ENCODE data around the gene LRRC28. TPM values are rescaled to one million over a fixed set of nuclear protein-coding genes. Genes with fewer than 3 reads are reported as not detected.

The LRRC28 gene
- total RNA-seq, 4 donors from 2014 or later: 56.5 to 82.7 (median 64.2) TPM

GRCh38 chr15:99267957-99268356, 16.7 kb downstream of the LRRC28 start:
- H3K36me3 ChIP-seq: no peaks in the 10 kb centered on the region
- no peak for DNase-seq
- H3K4me1 ChIP-seq: peaks cover 0 to 18% (median 2%) of the 10 kb centered on the region in 4 donors
- H3K4me3 ChIP-seq: no peak overlapping the region
- no peaks in the 10 kb centered on the region for H3K9me3 ChIP-seq
- no peak overlapping the region for H3K27ac ChIP-seq
- no peak for TF ChIP-seq POLR2AphosphoS5 (IDR thresholded peaks at IDR 0.05)
- intact Hi-C loops (cut with DNase I; ENCODE audit: low total_unique reads) (no loop called here), in situ Hi-C loops (cut with MboI; ENCODE audit: low pct_ligation_motif_present in 1 of 4, low pct_unique_long_range_greater_than_20kb in 1 of 4, low sequenced_read_pairs in 3 of 4) (loop anchor here in 1 of 4 donors (25.0 kb wide), 1 partner anchor 294 kb away; the partner anchor contains the start of gene MEF2A)
- H3K27me3 ChIP-seq: no peaks in the 10 kb centered on the region
- WGBS, 2 donors (ENCODE audit: low coverage in 1 of 2): 63 to 71% methylated on average over 3 of the region's 3 CpGs

- H3K27me3 ChIP-seq: no peaks in the 10 kb centered on the region
- intact Hi-C loops (cut with DNase I; ENCODE audit: low total_unique reads) (no loop called here), in situ Hi-C loops (cut with MboI; ENCODE audit: low pct_ligation_motif_present in 1 of 4, low pct_unique_long_range_greater_than_20kb in 1 of 4, low sequenced_read_pairs in 3 of 4) (loop anchor here in 1 of 4 donors (25.0 kb wide), 1 partner anchor 294 kb away; the partner anchor contains the start of gene MEF2A)
- WGBS, 2 donors (ENCODE audit: low coverage in 1 of 2): 46 to 56% methylated on average over 3 to 5 of the region's 5 CpGs
- DNase-seq: no peak
- no peak overlapping the region for H3K4me3 ChIP-seq
- peaks cover 0 to 18% (median 2%) of the 10 kb centered on the region in 4 donors for H3K4me1 ChIP-seq
- H3K36me3 ChIP-seq: no peaks in the 10 kb centered on the region
- no peak for TF ChIP-seq EP300 (IDR thresholded peaks at IDR 0.05; ENCODE audit: low read depth)
- TF ChIP-seq POLR2A (IDR thresholded peaks at IDR 0.05): no peak
- no peak for TF ChIP-seq POLR2AphosphoS5 (IDR thresholded peaks at IDR 0.05)
- no peak for TF ChIP-seq CTCF (IDR thresholded peaks at IDR 0.05)
- H3K9me3 ChIP-seq: no peaks in the 10 kb centered on the region
- no peak overlapping the region for H3K27ac ChIP-seq
Measured at GRCh38 chr15:99268431-99268830, 17.1 kb downstream of the LRRC28 start.

GRCh38 chr15:99273801-99274200, 22.5 kb downstream of the LRRC28 start:
- DNase-seq: no peak
- Histone ChIP-seq H3K4me1 (peaks cover 0 to under 1% (median 0%) of the 10 kb centered on the region in 4 donors), H3K36me3 (no peaks in the 10 kb centered on the region), H3K9me3 (no peaks in the 10 kb centered on the region), H3K27me3 (no peaks in the 10 kb centered on the region), H3K27ac (no peak overlapping the region), H3K4me3 (no peak overlapping the region)
- in situ Hi-C loops (cut with MboI; ENCODE audit: low pct_ligation_motif_present in 1 of 4, low pct_unique_long_range_greater_than_20kb in 1 of 4, low sequenced_read_pairs in 3 of 4) (loop anchor here in 1 of 4 donors (25.0 kb wide), 1 partner anchor 288 kb away; the partner anchor contains the start of gene MEF2A), intact Hi-C loops (cut with DNase I; ENCODE audit: low total_unique reads) (no loop called here)
- WGBS, 2 donors (ENCODE audit: low coverage in 1 of 2): 64 to 74% methylated on average over 3 of the region's 3 CpGs
- TF ChIP-seq CTCF (IDR thresholded peaks at IDR 0.05) (no peak), POLR2AphosphoS5 (IDR thresholded peaks at IDR 0.05) (no peak), POLR2A (IDR thresholded peaks at IDR 0.05) (no peak), EP300 (IDR thresholded peaks at IDR 0.05; ENCODE audit: low read depth) (no peak)

DNA sequence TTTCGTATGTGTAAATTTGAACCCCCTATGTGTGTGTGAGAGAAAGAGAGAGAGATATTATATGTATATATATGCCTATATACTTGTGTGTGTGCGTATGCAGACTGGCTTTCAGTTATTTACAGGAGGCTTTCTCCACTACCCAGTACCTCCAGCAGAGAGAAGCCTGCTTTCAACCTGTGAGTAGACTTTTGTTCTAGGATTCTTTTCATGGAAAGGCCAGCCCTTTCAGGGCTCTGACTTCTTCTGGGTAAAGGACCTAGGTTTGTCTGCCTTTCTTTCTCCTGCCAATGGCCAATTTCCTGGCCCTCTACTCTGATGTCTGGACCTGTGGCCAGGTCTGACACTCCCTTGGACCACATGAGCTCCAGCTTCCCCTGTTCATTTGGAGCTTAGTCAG, 23.8 kb downstream of the LRRC28 start:
- Histone ChIP-seq H3K36me3 (no peaks in the 10 kb centered on the region), H3K9me3 (no peaks in the 10 kb centered on the region), H3K27ac (no peak overlapping the region), H3K27me3 (no peaks in the 10 kb centered on the region), H3K4me1 (no peaks in the 10 kb centered on the region), H3K4me3 (no peak overlapping the region)
- in situ Hi-C loops (cut with MboI; ENCODE audit: low pct_ligation_motif_present in 1 of 4, low pct_unique_long_range_greater_than_20kb in 1 of 4, low sequenced_read_pairs in 3 of 4): loop anchor here in 2 of 4 donors (25.0 kb wide), 1 partner anchor 437 kb away; no protein-coding TSS in a partner anchor
- no peak for TF ChIP-seq POLR2AphosphoS5 (IDR thresholded peaks at IDR 0.05)
- TF ChIP-seq EP300 (IDR thresholded peaks at IDR 0.05; ENCODE audit: low read depth): no peak
- no peak for TF ChIP-seq CTCF (IDR thresholded peaks at IDR 0.05)
- TF ChIP-seq POLR2A (IDR thresholded peaks at IDR 0.05): no peak
- no peak for DNase-seq
- intact Hi-C loops (cut with DNase I; ENCODE audit: low total_unique reads): no loop called here
- WGBS, 2 donors (ENCODE audit: low coverage in 1 of 2): 92 to 97% methylated on average over 2 of the region's 2 CpGs
